ENCODE data around the gene ZYG11A. TPM values are rescaled to one million over a fixed set of nuclear protein-coding genes. Genes with fewer than 3 reads are reported as not detected.

Gene ZYG11A
- total and polyA plus RNA-seq, 7 donors, result 0.13 TPM; not detected in 6

DNA sequence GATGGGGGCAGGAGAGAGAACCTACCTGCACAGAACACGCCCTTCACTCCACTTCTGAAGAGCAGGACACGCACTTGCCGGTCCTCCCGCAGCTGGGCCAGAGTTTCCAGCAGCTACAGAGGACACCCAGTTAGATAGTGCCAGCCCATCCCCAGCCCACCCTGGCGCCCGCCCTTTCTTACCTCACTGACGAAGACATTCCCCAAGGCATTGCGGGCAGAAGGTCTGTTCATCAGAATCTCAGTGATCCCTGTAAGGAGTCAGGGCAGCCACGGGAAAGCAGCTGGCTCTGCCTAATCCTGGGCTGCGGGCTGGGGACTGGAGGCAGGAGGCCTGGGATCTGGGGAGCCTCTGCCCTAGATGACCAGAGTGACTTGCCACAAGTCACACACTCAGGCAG, 69.0 kb downstream of the ZYG11A start:
- H3K9me3 ChIP-seq, result no peaks in the 10 kb centered on the region
- peaks cover 0 to 33% of the 10 kb centered on the region in 2 donors for H3K36me3 ChIP-seq (ENCODE audit: insufficient read depth in 1 of 2, low read depth in 1 of 2)
- H3K27ac ChIP-seq, result no peak overlapping the region
- DNase-seq, result no peak
- ATAC-seq, result no peak
- no peaks in the 10 kb centered on the region for H3K27me3 ChIP-seq (ENCODE audit: insufficient read depth in 3 of 3, low read length in 2 of 3)
- TF ChIP-seq, protein P1, sequence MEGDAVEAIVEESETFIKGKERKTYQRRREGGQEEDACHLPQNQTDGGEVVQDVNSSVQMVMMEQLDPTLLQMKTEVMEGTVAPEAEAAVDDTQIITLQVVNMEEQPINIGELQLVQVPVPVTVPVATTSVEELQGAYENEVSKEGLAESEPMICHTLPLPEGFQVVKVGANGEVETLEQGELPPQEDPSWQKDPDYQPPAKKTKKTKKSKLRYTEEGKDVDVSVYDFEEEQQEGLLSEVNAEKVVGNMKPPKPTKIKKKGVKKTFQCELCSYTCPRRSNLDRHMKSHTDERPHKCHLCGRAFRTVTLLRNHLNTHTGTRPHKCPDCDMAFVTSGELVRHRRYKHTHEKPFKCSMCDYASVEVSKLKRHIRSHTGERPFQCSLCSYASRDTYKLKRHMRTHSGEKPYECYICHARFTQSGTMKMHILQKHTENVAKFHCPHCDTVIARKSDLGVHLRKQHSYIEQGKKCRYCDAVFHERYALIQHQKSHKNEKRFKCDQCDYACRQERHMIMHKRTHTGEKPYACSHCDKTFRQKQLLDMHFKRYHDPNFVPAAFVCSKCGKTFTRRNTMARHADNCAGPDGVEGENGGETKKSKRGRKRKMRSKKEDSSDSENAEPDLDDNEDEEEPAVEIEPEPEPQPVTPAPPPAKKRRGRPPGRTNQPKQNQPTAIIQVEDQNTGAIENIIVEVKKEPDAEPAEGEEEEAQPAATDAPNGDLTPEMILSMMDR (IDR thresholded peaks at IDR 0.05), result no peak
- peaks cover 12% of the 10 kb centered on the region for H3K4me1 ChIP-seq
- no peak overlapping the region for H3K4me3 ChIP-seq
- 89 to 92% (median 90%) methylated on average over 10 of the region's 10 CpGs for WGBS, 3 donors
- intact Hi-C loops (cut with DNase I), result no loop called here

DNA sequence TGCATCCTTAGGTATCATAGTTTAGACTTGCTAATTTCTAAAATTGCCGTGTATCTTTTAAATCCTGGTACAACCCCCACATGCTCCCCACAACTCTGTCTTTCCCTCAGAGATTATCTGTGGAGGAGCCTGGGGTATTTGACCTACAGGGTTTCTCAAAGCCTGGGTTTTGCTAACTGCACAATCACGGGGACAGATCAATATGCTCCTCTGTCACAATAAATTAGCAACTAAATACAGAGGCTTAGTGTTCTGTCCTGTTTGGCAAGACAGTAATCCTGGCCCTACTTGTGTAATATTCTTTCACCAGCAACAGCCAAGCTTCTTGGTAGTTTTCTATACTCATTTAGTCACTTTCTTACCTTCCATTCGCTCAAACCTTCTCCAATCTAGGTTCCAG, 70.5 kb downstream of the ZYG11A start:
- Histone ChIP-seq H3K36me3 (ENCODE audit: insufficient read depth in 1 of 2, low read depth in 1 of 2) (peaks cover 0 to 24% of the 10 kb centered on the region in 2 donors), H3K9me3 (no peaks in the 10 kb centered on the region), H3K27ac (no peak overlapping the region), H3K4me3 (no peak overlapping the region), H3K4me1 (peaks cover 11% of the 10 kb centered on the region), H3K27me3 (ENCODE audit: insufficient read depth in 3 of 3, low read length in 2 of 3) (no peaks in the 10 kb centered on the region)
- ATAC-seq, result no peak
- WGBS, 3 donors, result 74 to 81% (median 76%) methylated on average over 3 of the region's 3 CpGs
- DNase-seq, result no peak
- TF ChIP-seq, protein P1 (IDR thresholded peaks at IDR 0.05), result no peak
- intact Hi-C loops (cut with DNase I), result no loop called here

DNA sequence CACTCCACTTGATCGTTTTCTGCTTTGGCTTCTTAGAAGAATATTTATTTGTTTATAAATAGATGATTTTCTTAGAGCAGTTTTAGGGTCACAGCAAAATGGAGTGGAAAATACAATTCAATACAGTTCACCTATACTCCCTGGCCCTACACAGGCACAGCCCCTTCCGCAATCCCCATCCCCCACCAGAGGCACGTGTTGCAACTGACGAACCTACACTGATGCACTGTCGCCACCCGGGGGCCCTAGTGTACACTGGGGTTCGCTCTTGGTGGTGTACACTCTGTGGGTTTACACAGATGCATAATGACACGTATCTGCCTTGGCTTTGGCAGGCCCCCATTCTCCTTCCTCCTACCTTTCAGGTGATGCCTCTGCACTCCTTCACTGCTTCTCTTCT, 71.0 kb downstream of the ZYG11A start:
- intact Hi-C loops (cut with DNase I), result no loop called here
- Histone ChIP-seq H3K4me1 (peaks cover 17% of the 10 kb centered on the region), H3K9me3 (no peaks in the 10 kb centered on the region), H3K36me3 (ENCODE audit: insufficient read depth in 1 of 2, low read depth in 1 of 2) (peaks cover 0 to 21% of the 10 kb centered on the region in 2 donors), H3K27me3 (ENCODE audit: insufficient read depth in 3 of 3, low read length in 2 of 3) (no peaks in the 10 kb centered on the region), H3K27ac (no peak overlapping the region), H3K4me3 (no peak overlapping the region)
- ATAC-seq, result peak in 3 of 4 donors; percentile 55 to 67 (median 60)
- TF ChIP-seq, protein P1 (IDR thresholded peaks at IDR 0.05), result no peak
- 67 to 74% (median 68%) methylated on average over 8 of the region's 8 CpGs for WGBS, 3 donors
- DNase-seq, result no peak

DNA sequence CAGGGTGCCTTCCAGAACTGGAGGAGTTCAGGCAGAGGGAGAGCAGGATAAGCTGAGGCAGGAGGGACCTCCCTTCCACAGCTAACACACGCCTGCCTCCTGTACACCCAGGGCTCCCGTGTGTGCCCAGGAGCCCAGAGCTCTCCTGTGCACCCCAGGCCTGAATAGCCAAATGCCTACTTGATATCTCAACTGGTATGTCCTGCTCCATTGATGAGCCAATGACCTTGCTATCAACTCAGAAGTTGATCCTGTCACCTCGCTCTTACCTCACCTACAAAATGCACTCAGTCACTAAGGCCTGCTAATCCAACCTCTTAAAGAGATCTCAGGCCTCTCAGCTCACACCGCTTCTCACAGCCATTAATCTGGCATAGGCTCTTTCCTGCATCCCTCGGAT, 71.9 kb downstream of the ZYG11A start:
- DNase-seq, result no peak
- ATAC-seq, result no peak
- WGBS, 3 donors, result 69 to 85% (median 79%) methylated on average over 4 to 5 of the region's 5 CpGs
- Histone ChIP-seq H3K27me3 (ENCODE audit: insufficient read depth in 3 of 3, low read length in 2 of 3) (no peaks in the 10 kb centered on the region), H3K9me3 (no peaks in the 10 kb centered on the region), H3K36me3 (ENCODE audit: insufficient read depth in 1 of 2, low read depth in 1 of 2) (peaks cover 0 to 21% of the 10 kb centered on the region in 2 donors), H3K4me1 (peaks cover 19% of the 10 kb centered on the region), H3K4me3 (no peak overlapping the region), H3K27ac (no peak overlapping the region)
- TF ChIP-seq, protein P1 (IDR thresholded peaks at IDR 0.05), result no peak
- intact Hi-C loops (cut with DNase I), result no loop called here

DNA sequence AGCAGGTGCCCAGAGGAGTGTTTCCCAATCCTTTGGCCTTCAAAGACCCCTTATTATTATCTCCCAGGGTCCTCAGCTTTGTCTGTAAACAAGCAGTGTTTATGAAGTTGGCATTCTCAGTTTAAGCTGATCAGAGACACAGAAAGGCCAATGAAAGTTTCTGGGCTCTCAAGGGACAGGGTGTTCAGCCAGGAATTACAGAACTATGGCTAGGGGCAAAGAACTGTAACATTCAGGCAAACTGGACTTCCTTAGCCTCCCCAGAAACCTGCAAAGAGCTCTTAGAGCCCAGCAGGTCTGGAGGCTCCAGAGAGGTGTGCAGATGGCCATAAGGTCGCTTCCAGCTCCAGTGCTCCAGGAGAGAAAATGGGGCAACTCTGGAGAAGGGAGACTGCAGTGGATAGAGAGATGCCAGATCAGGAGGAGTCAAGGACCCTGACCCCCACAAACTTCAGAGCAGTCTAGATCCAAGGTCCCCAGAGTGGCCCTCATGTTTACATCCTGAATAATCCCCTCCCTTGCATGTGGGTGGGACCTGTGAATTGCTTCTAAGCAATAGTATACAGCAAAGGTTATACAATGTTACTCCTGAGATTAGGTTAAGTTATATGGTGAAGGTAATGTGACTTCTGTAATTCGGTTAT, 72.8 kb downstream of the ZYG11A start:
- DNase-seq (no peak), ATAC-seq (no peak)
- TF ChIP-seq, protein P1 (IDR thresholded peaks at IDR 0.05), result no peak
- peaks cover 21% of the 10 kb centered on the region for H3K4me1 ChIP-seq
- H3K27ac ChIP-seq, result peak overlapping the region; percentile 11
- H3K27me3 ChIP-seq (ENCODE audit: insufficient read depth in 3 of 3, low read length in 2 of 3), result no peaks in the 10 kb centered on the region
- no peaks in the 10 kb centered on the region for H3K9me3 ChIP-seq
- peaks cover 0 to 15% of the 10 kb centered on the region in 2 donors for H3K36me3 ChIP-seq (ENCODE audit: insufficient read depth in 1 of 2, low read depth in 1 of 2)
- no peak overlapping the region for H3K4me3 ChIP-seq
- intact Hi-C loops (cut with DNase I), result no loop called here
- WGBS, 3 donors, result 89 to 95% (median 91%) methylated on average over 2 of the region's 2 CpGs

All from psoas muscle (tissue), 8 donors.